GM12891 (cell line): Measurements from ENCODE around the gene RYR2.
"Not testable (repeated sequence)": the region's sequence is repeated elsewhere in the genome, so short reads cannot be mapped to it uniquely, and the experiment has no call there.

Source experiments
- DNase-seq: peaks from one replicate; pipeline ENCODE4 v3.0.0; 2011; ENCODE audit warnings: low spot score; ENCODE audit not compliant: insufficient read length
- FAIRE-seq: peaks from 2 replicates; lab custom pipeline; 2011; peaks lifted over from hg19 to GRCh38; lab: Jason Lieb, UNC
- PAX5 ChIP-seq: IDR thresholded peaks from 2 replicates; pipeline ENCODE4 v1.6.1; 2011; ENCODE audit warnings: low read length, moderate library complexity, mild to moderate bottlenecking; ENCODE audit not compliant: insufficient read depth, severe bottlenecking
- POLR2A ChIP-seq: IDR thresholded peaks from 2 replicates; pipeline ENCODE4 v1.6.1; 2011; ENCODE audit warnings: low read depth, low read length, control low read depth
- POLR2AphosphoS5 ChIP-seq: IDR thresholded peaks from 2 replicates; pipeline ENCODE4 v1.6.1; 2011; ENCODE audit warnings: low read depth, low read length, control low read depth
- POU2F2 ChIP-seq: IDR thresholded peaks from 2 replicates; pipeline ENCODE4 v1.6.1; 2011; ENCODE audit warnings: low read depth, mild to moderate bottlenecking, control low read depth, low read length, moderate library complexity
- SPI1 ChIP-seq: IDR thresholded peaks from 2 replicates; pipeline ENCODE4 v1.6.1; 2011; ENCODE audit warnings: low read depth, low read length, control low read depth
- TAF1 ChIP-seq: IDR thresholded peaks from 2 replicates; pipeline ENCODE4 v1.6.1; 2011; ENCODE audit warnings: low read depth, low read length, control low read depth

RYR2 gene

DNA sequence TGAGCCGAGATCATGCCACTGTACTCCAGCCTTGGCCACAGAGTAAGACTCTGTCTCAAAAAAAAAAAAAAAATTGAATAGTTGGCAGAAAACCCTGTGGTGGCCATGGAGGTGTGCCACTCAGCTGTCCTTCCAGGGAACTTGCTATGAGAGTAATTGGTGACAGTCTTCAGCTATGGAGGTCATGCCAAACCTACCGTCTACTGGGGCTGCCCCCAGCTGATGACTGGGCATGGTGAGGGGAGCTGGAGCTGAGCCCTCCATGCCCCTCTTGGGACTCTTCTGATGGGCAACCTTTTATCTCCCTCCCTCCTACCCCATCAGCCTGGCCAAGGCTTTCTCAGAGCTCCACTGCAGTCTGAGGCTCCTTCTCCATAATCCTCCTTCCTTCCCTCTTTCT is 84.2 kb downstream of the RYR2 start:
- no peak for FAIRE-seq
- TF ChIP-seq SPI1 (no peak), TAF1 (no peak), POU2F2 (no peak), POLR2AphosphoS5 (no peak), POLR2A (no peak), PAX5 (no peak)
- no peak for DNase-seq

DNA sequence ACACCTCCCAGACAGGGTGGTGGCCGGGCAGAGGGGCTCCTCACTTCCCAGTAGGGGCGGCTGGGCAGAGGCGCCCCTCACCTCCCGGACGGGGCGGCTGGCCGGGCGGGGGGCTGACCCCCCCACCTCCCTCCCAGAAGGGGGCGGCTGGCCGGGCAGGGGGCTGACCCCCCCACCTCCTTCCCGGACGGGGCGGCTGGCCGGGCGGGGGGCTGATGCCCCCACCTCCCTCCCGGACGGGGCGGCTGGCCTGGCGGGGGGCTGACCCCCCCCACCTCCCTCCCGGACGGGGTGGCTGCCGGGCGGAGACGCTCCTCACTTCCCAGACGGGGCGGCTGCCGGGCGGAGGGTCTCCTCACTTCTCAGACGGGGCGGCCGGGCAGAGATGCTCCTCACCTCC is 85.3 kb downstream of the RYR2 start:
- DNase-seq, FAIRE-seq: not testable (repeated sequence)

DNA sequence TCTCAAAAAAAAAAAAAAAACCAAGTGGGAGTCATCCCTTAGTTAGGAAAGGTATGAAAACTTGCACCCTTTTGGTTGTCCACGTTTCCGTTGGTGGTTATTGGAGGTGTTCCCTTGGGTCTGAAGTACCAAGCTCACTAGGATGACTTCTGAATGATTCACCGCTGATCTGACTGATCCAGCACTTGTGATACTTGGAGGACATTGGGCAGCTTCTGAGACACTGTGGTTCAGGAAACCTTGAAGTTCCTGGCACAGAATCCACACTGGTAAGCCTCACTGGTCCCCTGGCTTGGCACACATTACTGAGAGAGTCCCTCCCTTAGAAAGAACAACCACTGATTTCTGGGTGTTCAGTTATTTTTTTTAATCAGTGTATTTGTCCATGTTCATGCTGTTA is 91.9 kb downstream of the RYR2 start:
- TF ChIP-seq POU2F2 (no peak), SPI1 (no peak), POLR2AphosphoS5 (no peak), TAF1 (no peak), POLR2A (no peak), PAX5 (no peak)
- FAIRE-seq (no peak), DNase-seq (no peak)

DNA sequence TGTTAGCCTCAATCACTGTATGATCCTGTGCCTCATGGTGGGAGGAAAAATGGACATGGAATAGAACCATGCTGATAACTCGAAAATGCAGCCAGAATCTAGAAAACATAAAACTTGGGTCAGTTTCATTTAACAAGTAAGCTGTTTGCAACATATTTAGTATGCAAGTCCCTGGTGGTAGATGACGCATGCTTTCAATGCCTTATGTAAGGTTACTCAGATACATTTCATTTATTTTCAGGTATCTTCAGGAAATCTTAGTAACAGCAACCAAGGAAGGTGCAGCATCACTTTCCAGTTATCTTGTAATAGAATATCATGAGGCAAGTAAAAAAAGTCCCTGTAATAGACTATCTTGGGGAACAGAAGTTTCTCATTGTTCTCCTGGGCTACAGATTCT is 92.9 kb downstream of the RYR2 start:
- FAIRE-seq = no peak
- no peak for DNase-seq

DNA sequence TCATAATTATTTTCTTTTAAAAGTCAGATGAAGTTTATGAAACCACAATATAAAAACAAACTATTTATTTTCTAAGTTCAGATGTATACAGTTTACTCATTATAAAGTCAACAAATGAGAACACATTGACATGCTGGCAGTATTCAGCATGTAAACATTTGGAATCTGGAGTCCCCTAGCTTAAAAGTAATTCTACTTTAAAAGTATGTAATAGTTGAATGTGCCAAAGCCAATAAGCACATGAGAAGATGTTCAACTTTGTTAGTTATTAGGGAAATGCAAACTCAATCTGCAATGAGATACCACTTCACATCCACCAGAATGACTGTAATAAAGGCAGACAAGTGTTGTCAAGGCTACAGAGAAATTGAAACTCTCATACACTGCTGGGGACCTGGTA is 96.6 kb downstream of the RYR2 start:
- FAIRE-seq (no peak), DNase-seq (no peak)
- TF ChIP-seq POU2F2 = no peak
- TF ChIP-seq POLR2A = no peak
- no peak for TF ChIP-seq POLR2AphosphoS5
- TF ChIP-seq TAF1 = no peak
- no peak for TF ChIP-seq SPI1
- TF ChIP-seq PAX5 = no peak

More for the DNA sequence above, 92.9 kb downstream of the RYR2 start:
- TF ChIP-seq POU2F2 (no peak), POLR2A (no peak), SPI1 (no peak), TAF1 (no peak), PAX5 (no peak), POLR2AphosphoS5 (no peak)

DNA sequence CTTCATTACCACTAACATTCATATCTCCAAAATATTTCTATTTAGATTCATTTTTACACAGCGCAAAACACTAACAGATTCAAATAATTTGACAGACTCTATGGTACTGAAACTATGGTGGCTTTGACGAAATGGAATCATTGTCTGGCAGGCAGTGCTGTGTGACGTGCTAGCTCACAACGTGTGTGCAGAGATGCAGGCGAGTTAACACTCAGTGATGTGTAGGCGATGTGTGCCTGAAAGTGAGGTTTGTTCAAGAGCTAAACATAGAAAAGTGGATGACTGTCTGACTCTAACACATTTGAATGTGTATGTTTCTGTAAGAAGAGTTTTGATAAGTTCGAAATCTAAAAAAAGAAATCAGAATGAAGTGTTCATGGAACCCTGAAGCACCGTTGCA is 97.7 kb downstream of the RYR2 start:
- TF ChIP-seq POU2F2 (no peak), POLR2AphosphoS5 (no peak), TAF1 (no peak), POLR2A (no peak), SPI1 (no peak), PAX5 (no peak)
- FAIRE-seq = no peak
- no peak for DNase-seq

DNA sequence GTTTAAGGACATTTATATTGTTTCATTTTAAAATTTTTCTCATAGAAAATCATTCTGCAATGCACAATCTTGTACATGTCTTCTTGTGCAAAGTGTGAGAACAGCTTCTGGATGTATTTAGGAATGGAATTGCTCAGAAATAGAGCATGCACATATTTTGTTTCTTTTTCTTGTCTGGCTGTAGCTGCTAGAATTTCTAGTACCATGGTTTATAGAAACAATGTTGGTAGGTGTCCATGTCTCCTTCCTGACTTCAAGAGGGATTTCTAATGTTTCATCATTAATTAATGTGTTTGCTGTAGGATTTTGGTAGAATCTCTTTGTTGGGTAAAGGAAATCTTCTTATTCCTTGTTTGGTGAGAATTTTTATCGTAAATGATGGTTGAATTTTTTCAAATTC is 99.0 kb downstream of the RYR2 start:
- TF ChIP-seq PAX5 (no peak), POLR2AphosphoS5 (no peak), POLR2A (no peak)
- DNase-seq (no peak), FAIRE-seq (no peak)

DNA sequence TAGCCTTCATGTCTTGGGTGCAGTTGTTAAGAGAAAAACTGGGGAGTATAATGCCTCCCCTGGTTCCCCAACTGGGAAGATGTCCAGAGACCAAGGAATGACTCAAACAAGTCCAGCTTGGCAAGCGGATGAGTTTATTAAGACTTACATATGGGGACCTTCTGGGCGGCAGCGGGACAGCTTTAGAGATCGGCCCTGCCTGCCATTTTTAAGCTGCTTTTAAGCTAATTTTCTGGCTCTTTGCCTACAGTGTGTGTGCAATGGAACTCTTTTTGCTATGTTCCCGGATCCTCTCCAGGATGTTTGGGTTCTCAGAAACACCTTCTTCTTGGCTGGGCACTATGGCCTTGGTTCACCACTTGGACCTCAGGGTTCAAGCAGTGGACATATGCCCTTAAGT is 99.5 kb downstream of the RYR2 start:
- TF ChIP-seq POLR2A = no peak
- FAIRE-seq = no peak
- no peak for DNase-seq

DNA sequence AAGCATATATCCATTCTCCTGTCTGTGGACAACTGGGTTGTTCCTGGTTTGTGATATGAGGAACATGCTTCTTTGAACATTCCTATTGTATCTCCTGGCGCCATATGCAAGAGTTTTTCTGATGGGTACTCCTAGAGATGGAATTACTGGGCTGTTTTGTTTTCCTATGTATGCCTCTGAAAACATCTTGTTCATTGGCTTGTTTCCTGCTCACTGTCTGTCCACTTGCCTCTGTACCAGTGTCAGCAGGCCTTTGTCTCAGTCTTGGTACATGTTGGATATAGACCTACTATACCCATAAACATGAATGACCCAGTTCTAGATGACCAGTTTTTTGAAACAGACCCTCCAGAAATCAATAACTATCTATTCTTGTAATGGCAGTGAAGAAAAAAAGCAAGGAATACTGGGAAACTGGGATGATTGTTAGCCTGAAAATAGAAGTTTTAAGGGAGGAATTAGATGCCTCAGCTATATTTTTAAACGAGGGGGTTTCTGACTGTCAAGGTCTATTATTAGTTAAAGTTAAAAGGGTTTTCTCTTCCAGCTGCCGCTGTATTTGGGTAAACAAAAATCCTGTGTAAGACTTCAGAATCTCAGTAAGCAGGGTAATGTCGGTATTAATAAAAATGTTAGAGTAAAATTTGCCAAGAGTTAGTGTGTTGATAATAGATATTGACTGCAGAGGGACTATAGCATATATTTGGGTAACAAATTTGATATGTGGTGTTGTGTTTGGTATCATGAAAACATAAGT is 103.6 kb downstream of the RYR2 start:
- TF ChIP-seq PAX5 (no peak), SPI1 (no peak)
- no peak for DNase-seq
- no peak for FAIRE-seq

DNA sequence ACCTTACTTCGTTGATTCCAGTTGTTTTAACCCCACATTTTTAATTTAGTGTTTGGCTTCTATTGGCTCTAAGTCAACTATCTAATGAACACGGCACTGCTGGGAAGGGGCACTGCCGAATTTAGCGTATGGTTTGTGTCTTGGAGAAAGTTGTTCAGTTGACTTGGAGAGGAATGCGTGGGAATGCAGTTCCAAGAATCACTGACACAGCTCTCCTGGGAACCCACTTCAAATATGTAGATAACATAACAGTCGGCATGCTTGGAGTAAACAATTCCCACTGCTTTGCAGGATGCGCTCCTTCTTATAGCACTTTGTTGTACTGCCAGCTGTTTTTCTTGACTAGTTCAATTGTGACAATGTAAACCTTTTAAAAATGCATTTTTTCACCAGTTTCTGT is 104.3 kb downstream of the RYR2 start:
- DNase-seq (no peak), FAIRE-seq (no peak)
- TF ChIP-seq POLR2AphosphoS5 (no peak), POLR2A (no peak), TAF1 (no peak), PAX5 (no peak), POU2F2 (no peak), SPI1 (no peak)

DNA sequence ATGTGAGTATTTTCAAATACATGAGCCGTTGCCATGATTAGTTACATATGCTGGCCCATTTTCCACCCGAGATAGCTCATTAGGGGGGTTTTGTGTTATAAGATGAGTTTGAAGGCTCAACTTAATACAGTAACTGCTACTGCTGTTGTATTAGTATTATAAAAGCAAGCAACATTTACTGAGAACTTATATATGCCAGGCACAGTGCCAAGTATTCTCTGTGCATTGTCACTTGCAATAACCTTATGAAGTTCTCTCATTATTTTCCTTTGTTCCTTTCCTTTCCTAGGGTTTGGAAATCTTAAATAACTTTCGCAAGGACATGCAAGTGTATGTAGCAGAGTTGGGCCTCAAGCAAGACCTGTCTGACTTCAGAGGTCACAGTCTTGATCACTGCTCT is 107.9 kb downstream of the RYR2 start:
- TF ChIP-seq PAX5 (no peak), SPI1 (no peak), POU2F2 (no peak), POLR2AphosphoS5 (no peak), TAF1 (no peak), POLR2A (no peak)
- no peak for FAIRE-seq
- no peak for DNase-seq

DNA sequence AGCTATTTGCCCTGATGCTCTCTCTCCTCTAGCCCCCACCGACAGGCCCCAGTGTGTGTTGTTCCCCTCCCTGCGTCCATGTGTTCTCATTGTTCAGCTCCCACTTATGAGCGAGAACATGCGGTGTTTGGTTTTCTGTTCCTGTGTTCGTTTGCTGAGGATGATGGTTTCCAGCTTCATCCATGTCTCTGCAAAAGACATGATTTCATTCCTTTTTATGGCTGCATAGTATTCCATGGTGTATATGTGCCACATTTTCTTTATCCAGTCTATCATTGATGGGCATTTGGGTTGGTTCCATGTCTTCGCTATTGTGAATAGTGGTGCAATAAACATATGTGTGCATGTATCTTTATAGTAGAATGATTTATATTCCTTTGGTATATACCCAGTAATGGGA is 110.0 kb downstream of the RYR2 start:
- not testable (repeated sequence) for DNase-seq, FAIRE-seq
